ENCODE measurements around the gene TNS1. TPM values are rescaled to one million over a fixed set of nuclear protein-coding genes. Genes with fewer than 3 reads are reported as not detected.

TNS1 gene
- total RNA-seq, 1 donor from 2014 or later = 0.91 TPM

GRCh38 chr2:218027426-218028188, 24.8 kb upstream of the TNS1 start:
- no peak for DNase-seq (ENCODE audit: low spot score)
- intact Hi-C loops (cut with micrococcal nuclease) = no loop called here
- Mint-ChIP-seq H3K36me3 (ENCODE audit: low read depth) (no peaks in the 10 kb centered on the region), H3K4me3 (ENCODE audit: low read depth) (no peak overlapping the region), H3K27ac (no peak overlapping the region), H3K4me1 (ENCODE audit: low read depth) (no peaks in the 10 kb centered on the region), H3K9me3 (no peaks in the 10 kb centered on the region), H3K27me3 (ENCODE audit: low read depth) (no peaks in the 10 kb centered on the region)

DNA sequence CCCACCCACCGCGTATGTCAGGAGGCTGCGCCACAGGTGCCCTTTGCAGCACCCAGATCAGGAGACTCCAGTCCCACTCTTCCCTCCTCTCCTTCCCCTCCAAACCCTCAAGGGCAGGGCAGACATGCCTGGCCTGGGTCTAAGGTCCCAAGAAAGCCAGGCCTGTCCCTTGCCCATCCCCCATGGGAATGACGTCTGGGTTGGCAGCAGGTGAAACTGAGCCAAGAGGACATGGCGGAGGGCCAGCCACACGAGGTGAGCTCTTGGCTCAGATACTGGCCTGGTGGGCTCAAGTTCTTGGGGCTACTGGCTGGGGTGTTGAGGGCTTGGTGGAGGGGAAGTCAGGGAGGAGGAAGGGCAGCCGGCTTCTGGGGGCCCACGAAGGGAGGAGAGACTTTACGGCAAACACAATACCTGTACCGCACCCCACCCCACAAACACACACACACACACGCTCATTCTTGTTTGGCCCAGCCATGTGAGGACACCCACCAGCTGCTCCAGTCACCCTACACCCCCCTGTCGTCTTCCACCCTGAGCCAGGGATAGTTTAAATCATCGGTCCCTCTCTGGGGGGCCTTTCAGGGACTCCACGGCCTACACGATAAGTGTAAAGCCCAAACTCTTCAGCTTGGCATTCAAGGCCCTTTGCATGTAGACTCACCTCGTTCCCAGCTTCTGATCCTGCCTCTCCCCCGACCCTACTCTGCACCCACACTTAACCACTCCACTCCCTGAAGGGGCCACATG, 24.1 kb upstream of the TNS1 start:
- Mint-ChIP-seq H3K36me3 (ENCODE audit: low read depth) (no peaks in the 10 kb centered on the region), H3K4me3 (ENCODE audit: low read depth) (no peak overlapping the region), H3K27ac (no peak overlapping the region), H3K27me3 (ENCODE audit: low read depth) (no peaks in the 10 kb centered on the region), H3K9me3 (no peaks in the 10 kb centered on the region), H3K4me1 (ENCODE audit: low read depth) (no peaks in the 10 kb centered on the region)
- intact Hi-C loops (cut with micrococcal nuclease) = no loop called here
- DNase-seq (ENCODE audit: low spot score) = no peak

DNA sequence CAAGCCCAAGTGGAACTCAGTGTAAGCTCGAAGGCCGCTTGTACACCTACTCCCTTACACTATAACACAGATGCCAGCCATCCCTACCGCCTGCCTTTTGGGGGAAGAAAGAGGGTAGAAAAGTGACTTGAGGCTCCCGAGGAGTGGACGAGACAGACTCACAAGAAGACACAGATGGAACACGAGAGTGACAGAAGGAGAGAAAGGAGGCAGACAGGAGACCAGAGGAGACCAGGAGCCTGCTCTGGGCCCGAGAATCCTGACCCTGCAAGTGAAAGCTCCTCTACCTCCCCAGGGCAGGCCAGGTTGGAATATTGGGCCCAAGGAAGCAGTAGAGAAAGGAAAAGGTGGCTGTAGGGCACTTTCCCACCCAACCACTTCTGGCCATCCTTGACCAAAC, 23.4 kb upstream of the TNS1 start:
- intact Hi-C loops (cut with micrococcal nuclease) = no loop called here
- no peaks in the 10 kb centered on the region for H3K36me3 Mint-ChIP-seq (ENCODE audit: low read depth)
- H3K9me3 Mint-ChIP-seq = no peaks in the 10 kb centered on the region
- no peaks in the 10 kb centered on the region for H3K27me3 Mint-ChIP-seq (ENCODE audit: low read depth)
- no peak overlapping the region for H3K4me3 Mint-ChIP-seq (ENCODE audit: low read depth)
- DNase-seq (ENCODE audit: low spot score) = no peak
- H3K4me1 Mint-ChIP-seq (ENCODE audit: low read depth) = no peaks in the 10 kb centered on the region
- H3K27ac Mint-ChIP-seq = no peak overlapping the region

GRCh38 chr2:218024871-218025270, 22.1 kb upstream of the TNS1 start:
- Mint-ChIP-seq H3K4me1 (ENCODE audit: low read depth) (no peaks in the 10 kb centered on the region), H3K9me3 (no peaks in the 10 kb centered on the region), H3K36me3 (ENCODE audit: low read depth) (no peaks in the 10 kb centered on the region), H3K27ac (no peak overlapping the region), H3K4me3 (ENCODE audit: low read depth) (no peak overlapping the region), H3K27me3 (ENCODE audit: low read depth) (no peaks in the 10 kb centered on the region)
- no peak for DNase-seq (ENCODE audit: low spot score)
- intact Hi-C loops (cut with micrococcal nuclease) = no loop called here

GRCh38 chr2:218024336-218024735, 21.5 kb upstream of the TNS1 start:
- intact Hi-C loops (cut with micrococcal nuclease) = no loop called here
- Mint-ChIP-seq H3K27ac (no peak overlapping the region), H3K36me3 (ENCODE audit: low read depth) (no peaks in the 10 kb centered on the region), H3K4me1 (ENCODE audit: low read depth) (no peaks in the 10 kb centered on the region), H3K4me3 (ENCODE audit: low read depth) (no peak overlapping the region), H3K9me3 (no peaks in the 10 kb centered on the region), H3K27me3 (ENCODE audit: low read depth) (no peaks in the 10 kb centered on the region)
- no peak for DNase-seq (ENCODE audit: low spot score)

- Mint-ChIP-seq H3K4me1 (ENCODE audit: low read depth) (no peaks in the 10 kb centered on the region), H3K36me3 (ENCODE audit: low read depth) (no peaks in the 10 kb centered on the region), H3K4me3 (ENCODE audit: low read depth) (no peak overlapping the region), H3K9me3 (no peaks in the 10 kb centered on the region), H3K27me3 (ENCODE audit: low read depth) (no peaks in the 10 kb centered on the region), H3K27ac (no peak overlapping the region)
- intact Hi-C loops (cut with micrococcal nuclease) = no loop called here
- DNase-seq (ENCODE audit: low spot score) = no peak
Observed at GRCh38 chr2:218023636-218024035, 20.8 kb upstream of the TNS1 start.

DNA sequence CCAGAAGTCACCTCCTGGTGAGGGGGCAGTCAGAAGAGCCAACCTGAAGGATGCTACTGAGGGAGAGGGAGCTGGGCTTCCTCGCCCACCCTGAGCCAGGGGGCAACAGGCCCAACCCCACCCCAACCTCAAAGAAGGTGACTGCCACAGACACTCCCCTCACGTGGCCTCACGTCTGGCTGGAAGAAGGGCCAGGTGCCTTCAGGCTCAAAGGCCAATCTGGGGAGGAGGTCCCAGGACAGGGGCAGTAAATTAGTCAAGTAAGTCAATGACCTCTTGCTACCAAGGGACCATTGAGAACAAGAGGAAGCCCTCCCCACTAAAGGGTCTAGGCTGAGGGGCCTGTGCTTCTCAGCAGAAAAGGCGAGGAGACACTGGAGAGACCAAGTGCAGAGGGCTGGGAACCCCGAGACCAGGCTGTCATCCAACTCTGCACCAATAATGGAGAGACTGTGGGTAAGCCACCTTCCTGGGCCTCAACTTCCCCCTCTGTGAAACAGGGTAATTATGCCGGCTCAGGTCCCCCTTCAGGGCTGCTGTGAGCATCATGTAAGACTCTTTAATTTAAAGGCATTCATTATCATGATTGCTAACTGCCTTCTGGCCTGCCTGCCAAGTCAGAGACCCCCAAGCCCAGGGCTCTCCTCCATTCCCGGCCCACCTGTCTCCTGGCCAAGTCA, 20.2 kb upstream of the TNS1 start:
- DNase-seq (ENCODE audit: low spot score) = no peak
- no peak overlapping the region for H3K4me3 Mint-ChIP-seq (ENCODE audit: low read depth)
- H3K9me3 Mint-ChIP-seq = no peaks in the 10 kb centered on the region
- H3K36me3 Mint-ChIP-seq (ENCODE audit: low read depth) = no peaks in the 10 kb centered on the region
- H3K27me3 Mint-ChIP-seq (ENCODE audit: low read depth) = peaks cover 2% of the 10 kb centered on the region
- H3K4me1 Mint-ChIP-seq (ENCODE audit: low read depth) = no peaks in the 10 kb centered on the region
- no peak overlapping the region for H3K27ac Mint-ChIP-seq
- intact Hi-C loops (cut with micrococcal nuclease) = no loop called here

- Mint-ChIP-seq H3K27me3 (ENCODE audit: low read depth) (peaks cover 2% of the 10 kb centered on the region), H3K27ac (no peak overlapping the region), H3K9me3 (no peaks in the 10 kb centered on the region), H3K4me1 (ENCODE audit: low read depth) (no peaks in the 10 kb centered on the region), H3K36me3 (ENCODE audit: low read depth) (no peaks in the 10 kb centered on the region), H3K4me3 (ENCODE audit: low read depth) (no peak overlapping the region)
- intact Hi-C loops (cut with micrococcal nuclease) = no loop called here
- DNase-seq (ENCODE audit: low spot score) = no peak
Observed at GRCh38 chr2:218022131-218022850, 19.5 kb upstream of the TNS1 start.

DNA sequence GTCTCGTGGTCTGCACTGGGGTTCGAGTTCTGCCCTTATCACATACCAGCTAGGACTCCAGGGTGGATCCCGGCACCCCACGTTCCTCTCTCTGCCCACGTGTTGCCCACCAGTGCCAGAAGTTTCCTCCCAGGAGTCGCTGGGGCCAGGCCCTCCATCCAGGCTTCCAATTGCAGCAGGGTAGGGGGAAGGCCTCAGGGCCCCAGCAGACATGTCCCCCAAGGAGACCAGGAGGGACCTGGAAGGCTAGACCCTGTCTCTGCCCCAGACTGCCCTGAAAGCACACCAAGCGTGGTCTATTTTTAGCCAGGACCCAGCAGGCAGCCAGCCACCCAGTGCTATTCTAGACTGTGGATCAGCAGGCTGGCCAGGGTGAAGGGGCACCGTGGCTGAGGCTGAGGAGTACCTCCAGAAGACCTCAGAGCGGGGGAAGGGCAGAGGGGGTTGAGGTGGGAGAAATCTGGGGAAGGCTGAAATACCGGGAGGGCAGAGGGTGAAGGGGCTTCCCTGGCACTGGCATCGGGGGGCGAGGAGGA, 18.8 kb upstream of the TNS1 start:
- Mint-ChIP-seq H3K4me1 (ENCODE audit: low read depth) (no peaks in the 10 kb centered on the region), H3K27ac (no peak overlapping the region), H3K36me3 (ENCODE audit: low read depth) (no peaks in the 10 kb centered on the region), H3K27me3 (ENCODE audit: low read depth) (peaks cover 2% of the 10 kb centered on the region), H3K9me3 (no peaks in the 10 kb centered on the region), H3K4me3 (ENCODE audit: low read depth) (no peak overlapping the region)
- intact Hi-C loops (cut with micrococcal nuclease) = no loop called here
- DNase-seq (ENCODE audit: low spot score) = no peak

GRCh38 chr2:218020966-218021535, 18.3 kb upstream of the TNS1 start:
- DNase-seq (ENCODE audit: low spot score) = no peak
- Mint-ChIP-seq H3K9me3 (no peaks in the 10 kb centered on the region), H3K4me3 (ENCODE audit: low read depth) (no peak overlapping the region), H3K4me1 (ENCODE audit: low read depth) (no peaks in the 10 kb centered on the region), H3K27ac (no peak overlapping the region), H3K36me3 (ENCODE audit: low read depth) (no peaks in the 10 kb centered on the region), H3K27me3 (ENCODE audit: low read depth) (peaks cover 2% of the 10 kb centered on the region)
- intact Hi-C loops (cut with micrococcal nuclease) = no loop called here

GRCh38 chr2:218020281-218020680, 17.5 kb upstream of the TNS1 start:
- no peaks in the 10 kb centered on the region for H3K4me1 Mint-ChIP-seq (ENCODE audit: low read depth)
- no peak overlapping the region for H3K27ac Mint-ChIP-seq
- H3K36me3 Mint-ChIP-seq (ENCODE audit: low read depth) = no peaks in the 10 kb centered on the region
- H3K9me3 Mint-ChIP-seq = no peaks in the 10 kb centered on the region
- intact Hi-C loops (cut with micrococcal nuclease) = no loop called here
- no peak for DNase-seq (ENCODE audit: low spot score)
- no peak overlapping the region for H3K4me3 Mint-ChIP-seq (ENCODE audit: low read depth)
- peaks cover 2% of the 10 kb centered on the region for H3K27me3 Mint-ChIP-seq (ENCODE audit: low read depth)

DNA sequence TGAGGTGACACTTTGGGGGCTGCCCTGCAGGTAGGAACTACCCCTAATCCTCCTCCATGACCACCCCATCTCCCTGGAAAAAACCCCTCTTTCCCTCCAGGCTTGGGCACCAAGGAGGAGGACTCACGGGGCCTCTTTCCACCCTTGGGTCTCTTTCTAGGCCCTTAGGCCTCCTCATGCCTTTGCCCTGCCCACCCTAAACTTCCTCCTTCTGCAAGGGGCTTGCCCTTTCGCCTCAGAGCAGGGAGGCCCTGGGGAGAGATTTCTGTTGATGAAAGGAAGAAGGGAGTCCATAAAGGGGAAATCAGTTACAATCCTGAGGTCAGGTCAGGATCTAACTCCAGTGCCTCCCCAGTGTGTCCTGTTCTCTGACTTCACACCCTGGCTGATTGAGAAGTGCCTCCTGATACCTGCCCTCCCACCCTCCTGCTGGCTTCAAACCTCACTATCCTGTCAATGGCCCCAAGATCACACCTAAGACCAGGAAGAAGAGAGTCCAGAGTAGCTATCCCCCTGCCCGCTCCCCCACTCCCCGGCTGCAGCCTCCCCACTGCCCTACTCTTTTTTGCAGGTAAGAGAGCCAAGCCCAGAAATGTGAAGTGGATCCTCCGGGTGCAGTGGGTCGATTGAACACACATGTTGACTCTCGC, 16.7 kb upstream of the TNS1 start:
- Mint-ChIP-seq H3K9me3 (no peaks in the 10 kb centered on the region), H3K36me3 (ENCODE audit: low read depth) (no peaks in the 10 kb centered on the region), H3K27ac (no peak overlapping the region), H3K27me3 (ENCODE audit: low read depth) (peaks cover 4% of the 10 kb centered on the region), H3K4me3 (ENCODE audit: low read depth) (no peak overlapping the region), H3K4me1 (ENCODE audit: low read depth) (no peaks in the 10 kb centered on the region)
- no peak for DNase-seq (ENCODE audit: low spot score)
- intact Hi-C loops (cut with micrococcal nuclease) = no loop called here
